DND-41 (cell line): ENCODE data around the gene THBS2.

Source experiments
- ATAC-seq: fragments of 200-7000 bp; cut with Tn5 transposase; 3 replicates; pipeline ENCODE4 v1.9.1; 2021; ENCODE audit warnings: low read depth; ENCODE audit not compliant: insufficient read depth
- DNase-seq: peaks from one replicate; pipeline ENCODE4 v3.0.0-alpha.2; 2020
- H2AFZ ChIP-seq: 2 replicates; pipeline ENCODE4 v1.6.0; 2012; ENCODE audit warnings: low read depth, low read length
- H3K27ac ChIP-seq: 2 replicates; pipeline ENCODE4 v1.5.1; 2012; ENCODE audit warnings: low read length, inconsistent platforms
- H3K27me3 ChIP-seq: fragments of 200-600 bp; sonication (generic); 2 replicates; pipeline ENCODE4 v1.6.0; 2012; ENCODE audit warnings: low read length, mild to moderate bottlenecking, inconsistent platforms; ENCODE audit not compliant: insufficient read depth, poor library complexity
- H3K36me3 ChIP-seq: 2 replicates; pipeline ENCODE4 v1.5.1; 2012; ENCODE audit warnings: low read length, inconsistent platforms; ENCODE audit not compliant: insufficient read depth
- H3K4me1 ChIP-seq: 2 replicates; pipeline ENCODE4 v1.5.1; 2012; ENCODE audit warnings: mild to moderate bottlenecking, low read length; ENCODE audit not compliant: insufficient read depth
- H3K4me2 ChIP-seq: 2 replicates; pipeline ENCODE4 v1.6.0; 2012; ENCODE audit warnings: mild to moderate bottlenecking, moderate library complexity, low read length, inconsistent platforms; ENCODE audit not compliant: insufficient read depth
- H3K4me3 ChIP-seq, 2 experiments: fragments of 200-600 bp in 1 of 2; shearing (Covaris generic) in 1 of 2; 2 replicates each; pipeline ENCODE4 v1.5.1; 2012 to 2016; ENCODE audit warnings: inconsistent platforms in 2 of 2, low read length in 2 of 2, mild to moderate bottlenecking in 2 of 2, low read depth in 1 of 2, moderate library complexity in 1 of 2
- H3K79me2 ChIP-seq: 2 replicates; pipeline ENCODE4 v1.6.0; 2012; ENCODE audit warnings: low read length, inconsistent platforms; ENCODE audit not compliant: insufficient read depth
- H3K9ac ChIP-seq: 2 replicates; pipeline ENCODE4 v1.6.0; 2012; ENCODE audit warnings: low read depth, mild to moderate bottlenecking, inconsistent platforms, low read length, moderate library complexity
- H3K9me3 ChIP-seq: 2 replicates; pipeline ENCODE4 v1.5.1; 2012; ENCODE audit warnings: low read length, moderate library complexity, mild to moderate bottlenecking, inconsistent platforms; ENCODE audit not compliant: insufficient read depth, severe bottlenecking
- H4K20me1 ChIP-seq: 2 replicates; pipeline ENCODE4 v1.6.0; 2012; ENCODE audit warnings: low read length; ENCODE audit not compliant: insufficient read depth
- CTCF ChIP-seq: IDR thresholded peaks from 2 replicates; pipeline ENCODE4 v1.5.1; 2012; ENCODE audit warnings: borderline replicate concordance, low read length, moderate library complexity, mild to moderate bottlenecking; ENCODE audit not compliant: poor library complexity, severe bottlenecking; ENCODE audit errors: extremely low read depth
- EZH2 ChIP-seq: IDR thresholded peaks from 3 replicates; pipeline ENCODE4 v1.6.1; 2012; ENCODE audit warnings: borderline replicate concordance, low read depth, mild to moderate bottlenecking, moderate library complexity, low read length, inconsistent platforms; ENCODE audit not compliant: severe bottlenecking

THBS2 gene

GRCh38 chr6:169253337-169254238 lies at the start of gene THBS2:
Gene THBS2 (minus strand): TSS chr6:169253846. CDS start chr6:169250784, 3,062 bp downstream.
- no peak within 1 kb of the TSS for H2AFZ ChIP-seq
- H3K9me3 ChIP-seq = no peaks in the 10 kb centered on the region
- no peak within 1 kb of the TSS for H3K9ac ChIP-seq
- no peaks in the 10 kb centered on the region for H3K36me3 ChIP-seq
- ATAC-seq = no peak
- H3K4me1 ChIP-seq = no peaks in the 10 kb centered on the region
- no peaks in the 10 kb centered on the region for H3K79me2 ChIP-seq
- H3K27ac ChIP-seq = no peak within 1 kb of the TSS
- TF ChIP-seq EZH2 = no peak
- TF ChIP-seq CTCF = no peak
- no peaks in the 10 kb centered on the region for H3K27me3 ChIP-seq
- H3K4me3 ChIP-seq = no peak within 1 kb of the TSS
- DNase-seq = no peak
- no peak within 1 kb of the TSS for H3K4me2 ChIP-seq
- no peaks in the 10 kb centered on the region for H4K20me1 ChIP-seq

GRCh38 chr6:169302716-169303115 lies 49.1 kb upstream of the THBS2 start:
- H3K36me3 ChIP-seq = no peaks in the 10 kb centered on the region
- H3K27ac ChIP-seq = no peak overlapping the region
- ATAC-seq (no peak), DNase-seq (no peak)
- H3K9ac ChIP-seq = no peak overlapping the region
- TF ChIP-seq EZH2 = no peak
- no peak for TF ChIP-seq CTCF
- H3K4me1 ChIP-seq = no peaks in the 10 kb centered on the region
- no peaks in the 10 kb centered on the region for H3K9me3 ChIP-seq
- H3K27me3 ChIP-seq = no peaks in the 10 kb centered on the region
- no peaks in the 10 kb centered on the region for H4K20me1 ChIP-seq
- H3K79me2 ChIP-seq = no peaks in the 10 kb centered on the region
- H3K4me3 ChIP-seq = no peak overlapping the region
- H2AFZ ChIP-seq = no peak overlapping the region
- no peak overlapping the region for H3K4me2 ChIP-seq

- Histone ChIP-seq H3K4me3 (no peak overlapping the region), H2AFZ (no peak overlapping the region), H3K9ac (no peak overlapping the region), H3K4me1 (no peaks in the 10 kb centered on the region), H3K79me2 (no peaks in the 10 kb centered on the region), H3K9me3 (no peaks in the 10 kb centered on the region), H3K27me3 (no peaks in the 10 kb centered on the region), H3K36me3 (no peaks in the 10 kb centered on the region), H3K27ac (no peak overlapping the region), H4K20me1 (no peaks in the 10 kb centered on the region), H3K4me2 (no peak overlapping the region)
- DNase-seq = no peak
- ATAC-seq = no peak
- TF ChIP-seq CTCF (no peak), EZH2 (no peak)
These were observed 48.6 kb upstream of the THBS2 start for GRCh38 chr6:169302255-169302654.
